Neural progenitor cell (in vitro differentiated cells): Measurements from ENCODE around the gene SKI.

Experiments used
- EZH2 ChIP-seq: fragments of 200-600 bp; sonication (generic); IDR thresholded peaks from 2 replicates; pipeline ENCODE4 v1.6.1; 2017; ENCODE audit warnings: antibody characterized with exemption, mild to moderate bottlenecking, moderate library complexity
- EZH2phosphoT487 ChIP-seq: fragments of 200-600 bp; sonication (generic); IDR thresholded peaks from 2 replicates; pipeline ENCODE4 v1.6.1; 2017; ENCODE audit warnings: antibody characterized with exemption
- TF ChIP-seq, protein P1 (sequence below): fragments of 200-600 bp; sonication (generic); IDR thresholded peaks from 2 replicates; pipeline ENCODE4 v1.5.1; 2017; ENCODE audit warnings: antibody characterized with exemption, mild to moderate bottlenecking

DNA sequence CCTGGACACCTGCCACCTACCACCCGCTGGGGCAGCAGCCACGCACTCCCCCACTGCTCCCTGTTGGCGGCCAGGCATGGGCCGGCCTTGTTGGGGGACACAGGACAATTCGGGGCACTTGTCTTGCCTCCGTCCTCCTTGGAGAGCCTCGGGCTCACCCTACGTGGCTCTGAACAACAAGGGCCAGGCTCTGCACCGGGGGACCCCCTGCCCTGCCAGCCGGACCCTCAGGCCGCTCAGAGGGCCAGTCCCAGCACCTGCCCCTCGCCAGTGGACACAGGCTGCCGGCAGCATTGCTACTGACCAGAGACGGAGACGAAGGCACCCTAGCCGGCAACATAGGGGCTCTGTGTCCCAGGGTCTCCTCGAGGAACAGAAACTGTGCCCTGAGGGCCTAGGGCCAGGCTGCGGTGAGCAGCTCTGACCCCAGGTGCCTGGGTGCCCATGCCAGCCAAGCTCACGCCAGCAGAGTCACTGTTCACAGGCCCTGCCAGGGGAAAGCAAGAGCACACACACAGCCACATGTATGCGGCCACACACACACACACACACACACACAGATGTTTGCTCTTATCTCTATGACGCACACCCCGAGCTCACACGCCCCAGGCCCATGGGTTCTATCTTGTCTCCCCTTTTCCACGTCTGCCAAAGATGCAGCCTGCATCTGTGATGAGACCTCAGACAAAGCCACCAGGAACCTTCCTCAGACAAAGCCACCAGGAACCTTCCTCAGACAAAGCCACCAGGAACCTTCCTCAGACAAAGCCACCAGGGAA lies 117.4 kb downstream of the SKI start:
- TF ChIP-seq, protein P1, sequence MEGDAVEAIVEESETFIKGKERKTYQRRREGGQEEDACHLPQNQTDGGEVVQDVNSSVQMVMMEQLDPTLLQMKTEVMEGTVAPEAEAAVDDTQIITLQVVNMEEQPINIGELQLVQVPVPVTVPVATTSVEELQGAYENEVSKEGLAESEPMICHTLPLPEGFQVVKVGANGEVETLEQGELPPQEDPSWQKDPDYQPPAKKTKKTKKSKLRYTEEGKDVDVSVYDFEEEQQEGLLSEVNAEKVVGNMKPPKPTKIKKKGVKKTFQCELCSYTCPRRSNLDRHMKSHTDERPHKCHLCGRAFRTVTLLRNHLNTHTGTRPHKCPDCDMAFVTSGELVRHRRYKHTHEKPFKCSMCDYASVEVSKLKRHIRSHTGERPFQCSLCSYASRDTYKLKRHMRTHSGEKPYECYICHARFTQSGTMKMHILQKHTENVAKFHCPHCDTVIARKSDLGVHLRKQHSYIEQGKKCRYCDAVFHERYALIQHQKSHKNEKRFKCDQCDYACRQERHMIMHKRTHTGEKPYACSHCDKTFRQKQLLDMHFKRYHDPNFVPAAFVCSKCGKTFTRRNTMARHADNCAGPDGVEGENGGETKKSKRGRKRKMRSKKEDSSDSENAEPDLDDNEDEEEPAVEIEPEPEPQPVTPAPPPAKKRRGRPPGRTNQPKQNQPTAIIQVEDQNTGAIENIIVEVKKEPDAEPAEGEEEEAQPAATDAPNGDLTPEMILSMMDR: no peak
- TF ChIP-seq EZH2 (no peak), EZH2phosphoT487 (no peak)
